Measurements from ENCODE around the gene SIGLEC12.

The SIGLEC12 gene

DNA sequence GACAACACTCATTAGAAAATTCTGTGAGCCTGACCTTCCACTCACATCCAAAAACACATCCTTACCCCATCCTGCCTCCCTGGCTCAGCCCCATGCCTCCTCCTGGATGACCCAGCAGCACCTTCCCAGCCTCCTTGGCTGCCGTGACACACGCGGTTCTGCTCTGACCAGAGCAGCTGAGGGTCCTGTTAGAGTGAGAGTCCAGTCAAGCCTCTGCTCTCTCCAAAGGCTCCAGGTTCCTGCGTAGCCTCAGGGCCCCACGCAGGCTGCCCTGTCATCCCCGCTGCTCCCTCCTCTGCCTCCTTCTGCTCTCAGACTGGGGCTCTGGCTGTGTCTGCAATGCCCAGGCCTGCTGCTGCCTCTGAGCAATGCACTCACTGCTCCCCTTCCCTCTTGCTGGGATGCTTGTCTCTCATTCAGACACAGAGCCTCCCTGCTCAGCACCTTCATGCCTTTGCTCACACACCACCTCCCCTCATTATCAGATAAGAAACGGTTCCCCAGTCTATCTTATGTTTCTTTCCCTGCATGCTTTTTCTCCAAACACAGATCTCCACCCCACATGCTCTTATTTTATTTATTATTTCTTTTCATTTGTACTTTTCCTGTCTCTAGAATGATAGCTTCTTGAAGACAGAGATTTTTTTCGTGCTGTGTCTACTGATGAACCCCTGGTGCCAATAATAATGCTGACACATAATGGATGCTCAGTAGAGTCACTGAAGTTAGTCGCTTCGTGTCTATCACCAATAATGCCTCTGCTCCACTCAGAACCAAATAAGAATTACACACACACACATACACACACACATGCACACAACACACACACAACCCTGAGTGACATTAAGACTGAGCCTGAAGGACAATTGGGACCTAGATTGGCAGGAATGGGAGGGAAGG, 40.1 kb upstream of the SIGLEC12 start:
- Histone ChIP-seq H3K9ac (ENCODE audit: low read depth, low read length) (no peak overlapping the region), H3K36me3 (ENCODE audit: control insufficient read depth, insufficient read depth, low read length) (no peaks in the 10 kb centered on the region), H3K27me3 (ENCODE audit: control insufficient read depth, insufficient read depth, low read length) (peaks cover 6% of the 10 kb centered on the region), H3K4me3 (ENCODE audit: low read depth, low read length) (no peak overlapping the region), H3K9me3 (ENCODE audit: control insufficient read depth, insufficient read depth, low read length) (no peaks in the 10 kb centered on the region), H3K4me1 (ENCODE audit: control insufficient read depth, insufficient read depth, low read length) (no peaks in the 10 kb centered on the region)

DNA sequence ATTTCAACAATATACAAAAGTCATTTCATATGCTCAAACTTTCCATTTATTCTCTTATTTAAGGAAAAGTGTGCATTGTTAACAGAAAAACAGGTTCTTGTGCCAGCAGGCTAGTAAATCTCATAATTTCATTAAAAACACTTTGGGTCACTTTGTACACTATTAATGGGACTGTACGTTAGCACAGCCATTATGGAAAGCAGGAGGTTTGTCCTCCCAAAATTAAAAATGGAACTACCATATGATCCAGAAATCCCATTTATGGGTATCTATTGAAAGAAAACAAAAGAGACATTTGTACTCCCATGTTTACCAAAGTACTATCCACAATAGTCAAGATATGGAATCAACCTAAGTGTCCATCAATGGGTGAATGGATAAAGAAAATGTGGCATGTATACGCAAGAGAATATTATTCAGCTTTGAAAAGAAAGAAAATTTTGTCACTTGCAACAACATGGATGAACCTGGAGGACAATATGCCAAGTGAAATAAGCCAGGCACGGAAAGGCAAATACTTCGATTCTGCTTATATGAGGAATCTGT, 38.3 kb upstream of the SIGLEC12 start:
- no peaks in the 10 kb centered on the region for H3K9me3 ChIP-seq (ENCODE audit: control insufficient read depth, insufficient read depth, low read length)
- peaks cover 3% of the 10 kb centered on the region for H3K27me3 ChIP-seq (ENCODE audit: control insufficient read depth, insufficient read depth, low read length)
- no peak overlapping the region for H3K9ac ChIP-seq (ENCODE audit: low read depth, low read length)
- H3K4me1 ChIP-seq (ENCODE audit: control insufficient read depth, insufficient read depth, low read length) = no peaks in the 10 kb centered on the region
- H3K36me3 ChIP-seq (ENCODE audit: control insufficient read depth, insufficient read depth, low read length) = no peaks in the 10 kb centered on the region
- H3K4me3 ChIP-seq (ENCODE audit: low read depth, low read length) = no peak overlapping the region

DNA sequence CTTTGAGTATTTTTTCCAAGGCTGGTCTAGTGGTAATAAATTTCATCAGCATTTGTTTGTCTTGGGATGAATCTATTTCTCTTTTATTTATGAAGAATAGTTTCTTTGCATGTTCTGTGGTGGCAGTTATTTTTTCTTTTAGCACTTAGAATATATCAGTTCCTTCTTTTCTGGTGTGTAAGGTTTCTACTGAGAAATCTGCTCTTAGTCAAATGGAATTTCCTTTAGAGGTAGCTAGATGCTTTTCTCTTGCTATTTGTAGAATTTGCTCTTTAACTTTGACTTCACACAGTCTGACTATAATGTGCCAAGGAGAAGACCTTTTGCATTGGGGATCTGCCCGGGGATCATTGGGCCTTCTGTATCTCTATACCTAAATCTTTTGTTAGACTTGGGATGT, 33.9 kb upstream of the SIGLEC12 start:
- H3K27me3 ChIP-seq (ENCODE audit: control insufficient read depth, insufficient read depth, low read length) = peaks cover 13% of the 10 kb centered on the region
- H3K4me3 ChIP-seq (ENCODE audit: low read depth, low read length) = no peak overlapping the region
- peaks cover 2% of the 10 kb centered on the region for H3K4me1 ChIP-seq (ENCODE audit: control insufficient read depth, insufficient read depth, low read length)
- H3K9ac ChIP-seq (ENCODE audit: low read depth, low read length) = no peak overlapping the region
- H3K36me3 ChIP-seq (ENCODE audit: control insufficient read depth, insufficient read depth, low read length) = no peaks in the 10 kb centered on the region
- no peaks in the 10 kb centered on the region for H3K9me3 ChIP-seq (ENCODE audit: control insufficient read depth, insufficient read depth, low read length)

DNA sequence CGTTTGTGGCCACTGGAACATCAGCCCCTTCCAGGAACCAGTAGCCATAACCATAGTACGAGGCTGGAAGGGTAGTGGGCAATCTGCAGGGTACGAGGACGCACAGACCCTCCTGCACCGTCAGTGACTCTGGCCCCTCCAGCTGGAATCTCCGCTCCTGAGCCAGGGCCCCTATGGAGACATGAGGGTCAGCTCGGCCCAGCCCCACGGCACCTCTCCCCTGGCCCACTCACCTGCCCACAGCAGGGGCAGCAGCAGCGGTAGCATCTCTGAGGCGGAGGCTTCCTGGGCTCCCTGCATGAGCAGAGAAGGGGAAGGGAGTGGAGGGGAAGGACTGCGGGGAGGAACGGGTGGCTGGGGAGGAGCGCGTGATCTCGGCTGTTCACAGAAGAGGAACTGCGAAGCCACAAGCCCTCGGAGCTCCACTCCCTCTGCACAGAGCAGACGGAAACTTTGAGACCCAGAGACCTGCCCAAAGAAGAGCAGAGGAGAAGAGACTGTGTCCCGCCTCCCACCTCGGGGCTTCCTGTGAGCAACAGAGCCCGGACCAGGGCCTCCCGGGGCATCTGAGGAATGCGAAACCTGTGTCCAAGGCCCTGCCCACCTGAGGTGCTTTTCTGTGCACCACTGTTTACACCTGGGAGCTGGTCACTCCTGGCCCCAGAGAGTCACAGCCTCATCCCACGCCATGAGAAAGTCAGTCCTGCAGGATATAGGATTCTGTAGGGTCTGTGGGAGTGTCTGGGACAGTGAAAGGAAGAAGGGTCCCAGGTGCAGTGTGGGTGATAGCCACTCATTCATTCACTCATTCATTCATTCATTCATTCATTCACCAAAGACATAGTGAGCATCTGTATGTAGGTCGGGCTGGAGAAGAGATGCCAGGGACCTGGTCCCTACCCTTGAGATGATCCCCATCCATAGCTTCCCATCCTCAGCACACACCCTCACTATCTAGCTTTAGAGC, 30.0 kb upstream of the SIGLEC12 start, which contains the start of gene SIGLEC6:
TSS of gene SIGLEC6 (minus strand) at position 322 of the 967 bp plus-strand sequence. CDS start at position 300, 22 bp downstream.
- no peaks in the 10 kb centered on the region for H3K9me3 ChIP-seq (ENCODE audit: control insufficient read depth, insufficient read depth, low read length)
- peaks cover 13% of the 10 kb centered on the region for H3K27me3 ChIP-seq (ENCODE audit: control insufficient read depth, insufficient read depth, low read length)
- H3K4me1 ChIP-seq (ENCODE audit: control insufficient read depth, insufficient read depth, low read length) = peaks cover 2% of the 10 kb centered on the region
- H3K9ac ChIP-seq (ENCODE audit: low read depth, low read length) = no peak within 1 kb of the TSS
- no peak within 1 kb of the TSS for H3K4me3 ChIP-seq (ENCODE audit: low read depth, low read length)
- no peaks in the 10 kb centered on the region for H3K36me3 ChIP-seq (ENCODE audit: control insufficient read depth, insufficient read depth, low read length)

DNA sequence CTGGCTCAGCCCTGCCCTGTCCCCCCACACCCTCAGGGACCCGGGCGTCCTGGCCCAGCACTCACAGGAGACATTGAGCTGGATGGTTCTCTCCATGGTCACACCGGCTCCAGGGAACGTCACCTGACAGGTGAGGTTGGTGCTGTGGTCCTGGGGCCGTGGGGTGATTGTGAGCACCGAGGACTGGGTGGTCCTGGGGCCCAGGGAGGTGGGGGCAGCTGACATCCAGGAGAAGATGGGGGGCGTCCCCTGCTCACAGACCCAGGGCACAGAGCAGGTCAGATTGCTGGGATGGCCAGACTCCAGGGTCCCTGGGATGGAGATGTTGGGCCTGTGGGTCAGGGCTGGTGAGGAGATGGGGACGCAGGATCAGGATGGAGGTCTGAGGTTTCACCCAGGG, 29.0 kb upstream of the SIGLEC12 start:
- Histone ChIP-seq H3K27me3 (ENCODE audit: control insufficient read depth, insufficient read depth, low read length) (peaks cover 13% of the 10 kb centered on the region), H3K9me3 (ENCODE audit: control insufficient read depth, insufficient read depth, low read length) (no peaks in the 10 kb centered on the region), H3K4me3 (ENCODE audit: low read depth, low read length) (no peak overlapping the region), H3K4me1 (ENCODE audit: control insufficient read depth, insufficient read depth, low read length) (peaks cover 2% of the 10 kb centered on the region), H3K36me3 (ENCODE audit: control insufficient read depth, insufficient read depth, low read length) (no peaks in the 10 kb centered on the region), H3K9ac (ENCODE audit: low read depth, low read length) (no peak overlapping the region)

DNA sequence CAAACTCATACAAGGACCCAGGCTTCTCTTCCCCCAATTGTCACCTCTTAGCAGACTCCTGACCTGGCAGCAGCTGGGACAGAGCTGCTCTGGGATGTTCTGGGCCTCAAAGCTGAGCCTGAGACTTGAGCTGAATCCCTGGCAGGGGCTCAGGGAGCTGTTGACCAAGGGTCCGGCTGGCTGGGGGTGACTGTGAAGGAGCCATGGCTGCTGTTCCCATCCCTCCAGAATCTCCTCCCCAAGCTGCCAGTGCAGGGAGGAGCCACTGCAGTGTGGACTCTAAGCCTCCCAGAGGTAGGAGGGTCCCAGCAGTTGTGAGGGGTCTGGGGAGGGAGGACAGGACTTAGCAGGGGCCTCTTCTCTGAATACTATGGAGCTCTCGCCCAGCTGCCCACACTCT, 27.7 kb upstream of the SIGLEC12 start:
- H3K9ac ChIP-seq (ENCODE audit: low read depth, low read length) = no peak overlapping the region
- H3K27me3 ChIP-seq (ENCODE audit: control insufficient read depth, insufficient read depth, low read length) = peaks cover 13% of the 10 kb centered on the region
- H3K36me3 ChIP-seq (ENCODE audit: control insufficient read depth, insufficient read depth, low read length) = no peaks in the 10 kb centered on the region
- H3K4me3 ChIP-seq (ENCODE audit: low read depth, low read length) = no peak overlapping the region
- no peaks in the 10 kb centered on the region for H3K9me3 ChIP-seq (ENCODE audit: control insufficient read depth, insufficient read depth, low read length)
- H3K4me1 ChIP-seq (ENCODE audit: control insufficient read depth, insufficient read depth, low read length) = peaks cover 2% of the 10 kb centered on the region

DNA sequence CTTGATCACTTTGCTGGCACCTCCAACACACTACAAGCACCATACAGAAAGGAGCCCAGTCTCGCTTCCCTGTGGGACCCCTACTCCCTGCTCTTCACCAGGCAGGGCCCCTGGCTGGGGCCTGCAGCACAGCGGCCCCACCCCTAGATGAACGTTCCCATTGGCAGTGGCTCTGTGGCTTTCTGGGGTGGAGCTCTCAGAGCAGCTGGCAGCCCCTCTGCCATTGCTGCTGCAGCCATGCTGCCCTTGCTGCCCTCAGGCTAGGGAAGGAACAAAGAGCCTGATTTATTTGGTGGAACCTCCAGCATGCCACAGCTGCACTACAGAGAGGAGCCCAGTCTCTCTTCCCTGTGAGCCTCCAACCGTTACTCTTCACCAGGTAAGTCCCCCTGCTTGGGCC, 24.1 kb upstream of the SIGLEC12 start:
- Histone ChIP-seq H3K4me3 (ENCODE audit: low read depth, low read length) (no peak overlapping the region), H3K9ac (ENCODE audit: low read depth, low read length) (no peak overlapping the region), H3K27me3 (ENCODE audit: control insufficient read depth, insufficient read depth, low read length) (no peaks in the 10 kb centered on the region), H3K36me3 (ENCODE audit: control insufficient read depth, insufficient read depth, low read length) (no peaks in the 10 kb centered on the region), H3K4me1 (ENCODE audit: control insufficient read depth, insufficient read depth, low read length) (no peaks in the 10 kb centered on the region), H3K9me3 (ENCODE audit: control insufficient read depth, insufficient read depth, low read length) (no peaks in the 10 kb centered on the region)

DNA sequence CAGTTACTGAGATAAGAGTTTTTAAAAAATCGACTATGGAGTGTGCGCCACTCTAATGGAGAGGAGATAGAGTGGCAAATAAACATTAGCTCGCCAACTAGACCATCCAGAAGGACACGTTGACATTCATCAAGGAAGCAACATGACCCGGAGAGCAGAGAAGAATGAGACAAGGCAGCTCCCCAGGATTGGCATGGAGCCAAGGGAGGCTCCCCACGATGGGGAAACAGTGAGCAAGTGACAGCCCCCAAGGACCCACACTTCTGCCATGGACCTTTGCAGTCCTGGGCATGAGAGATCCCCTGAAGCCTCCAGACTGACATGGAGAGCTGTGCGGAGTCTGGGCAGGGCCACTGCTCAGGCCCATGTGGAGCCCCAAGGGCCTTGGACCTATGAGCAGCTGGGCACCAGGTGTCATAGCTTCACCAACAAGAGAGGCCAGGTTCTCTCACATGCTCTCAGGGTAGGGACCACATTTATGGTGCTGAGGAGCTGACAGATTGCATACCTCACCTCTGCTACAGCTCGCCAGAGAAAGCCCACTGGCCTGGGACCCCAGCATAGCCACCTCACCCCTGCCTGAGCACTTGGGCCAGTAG, 23.2 kb upstream of the SIGLEC12 start:
- Histone ChIP-seq H3K4me3 (ENCODE audit: low read depth, low read length) (no peak overlapping the region), H3K4me1 (ENCODE audit: control insufficient read depth, insufficient read depth, low read length) (no peaks in the 10 kb centered on the region), H3K9me3 (ENCODE audit: control insufficient read depth, insufficient read depth, low read length) (no peaks in the 10 kb centered on the region), H3K36me3 (ENCODE audit: control insufficient read depth, insufficient read depth, low read length) (no peaks in the 10 kb centered on the region), H3K27me3 (ENCODE audit: control insufficient read depth, insufficient read depth, low read length) (no peaks in the 10 kb centered on the region), H3K9ac (ENCODE audit: low read depth, low read length) (no peak overlapping the region)

DNA sequence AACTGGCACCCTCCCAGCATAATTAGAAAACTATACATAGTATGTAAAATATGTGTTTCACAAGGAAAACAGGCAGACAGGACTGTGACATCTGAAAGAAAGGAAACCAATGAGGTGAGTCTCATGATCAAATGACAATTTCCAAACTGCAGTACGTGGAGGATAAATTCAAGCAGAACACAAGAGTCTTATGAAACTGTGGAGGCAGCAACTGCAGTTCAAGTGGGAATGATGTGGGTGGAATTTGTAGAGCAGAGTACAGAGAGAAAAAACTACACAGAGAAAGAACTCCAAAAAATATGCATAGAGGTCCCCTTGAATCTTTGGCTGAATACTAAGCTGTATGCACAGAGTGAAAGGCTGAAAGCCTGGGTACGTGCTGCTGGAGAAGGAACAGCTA, 20.2 kb upstream of the SIGLEC12 start:
- Histone ChIP-seq H3K4me3 (ENCODE audit: low read depth, low read length) (no peak overlapping the region), H3K9ac (ENCODE audit: low read depth, low read length) (no peak overlapping the region), H3K4me1 (ENCODE audit: control insufficient read depth, insufficient read depth, low read length) (no peaks in the 10 kb centered on the region), H3K36me3 (ENCODE audit: control insufficient read depth, insufficient read depth, low read length) (no peaks in the 10 kb centered on the region), H3K9me3 (ENCODE audit: control insufficient read depth, insufficient read depth, low read length) (no peaks in the 10 kb centered on the region), H3K27me3 (ENCODE audit: control insufficient read depth, insufficient read depth, low read length) (no peaks in the 10 kb centered on the region)

DNA sequence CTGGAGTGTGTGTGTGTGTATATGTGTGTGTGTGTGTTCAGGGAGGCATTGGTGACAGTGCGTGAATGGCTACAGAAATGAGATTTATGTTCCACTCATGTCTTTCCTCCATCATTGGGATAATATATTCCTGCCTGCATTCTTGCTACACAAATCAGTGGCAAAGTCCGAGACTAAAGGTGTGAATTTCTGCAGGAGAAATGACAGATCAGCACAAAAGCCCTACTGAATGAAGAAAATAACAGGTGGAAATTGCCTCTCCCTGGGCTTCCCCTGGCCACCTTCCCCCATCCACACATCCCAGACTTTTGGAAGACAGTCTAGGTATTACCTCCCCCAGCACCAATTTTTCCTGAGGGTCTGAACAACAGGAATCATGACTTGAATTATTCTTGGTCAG, 19.8 kb upstream of the SIGLEC12 start:
- no peaks in the 10 kb centered on the region for H3K36me3 ChIP-seq (ENCODE audit: control insufficient read depth, insufficient read depth, low read length)
- no peaks in the 10 kb centered on the region for H3K9me3 ChIP-seq (ENCODE audit: control insufficient read depth, insufficient read depth, low read length)
- H3K9ac ChIP-seq (ENCODE audit: low read depth, low read length) = no peak overlapping the region
- H3K4me3 ChIP-seq (ENCODE audit: low read depth, low read length) = no peak overlapping the region
- no peaks in the 10 kb centered on the region for H3K4me1 ChIP-seq (ENCODE audit: control insufficient read depth, insufficient read depth, low read length)
- no peaks in the 10 kb centered on the region for H3K27me3 ChIP-seq (ENCODE audit: control insufficient read depth, insufficient read depth, low read length)

DNA sequence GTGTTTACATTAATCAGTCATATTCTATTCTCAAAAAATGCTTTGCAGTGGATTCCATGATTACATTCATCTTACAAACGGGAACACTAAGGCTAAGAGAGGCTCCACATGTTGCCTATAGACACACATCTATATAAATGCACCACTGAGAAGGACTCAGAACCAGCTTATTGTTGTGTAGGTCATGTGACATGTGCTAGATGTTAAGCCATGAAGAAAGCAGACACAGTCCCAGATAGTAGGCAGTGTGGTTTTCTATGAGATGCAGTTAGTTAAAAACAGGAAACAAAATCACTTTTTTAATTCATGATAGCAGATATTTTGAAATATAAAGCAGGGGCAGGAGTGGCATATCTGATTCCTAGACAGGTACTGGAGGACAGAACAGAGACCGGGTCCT, 19.1 kb upstream of the SIGLEC12 start:
- Histone ChIP-seq H3K9ac (ENCODE audit: low read depth, low read length) (no peak overlapping the region), H3K9me3 (ENCODE audit: control insufficient read depth, insufficient read depth, low read length) (no peaks in the 10 kb centered on the region), H3K36me3 (ENCODE audit: control insufficient read depth, insufficient read depth, low read length) (no peaks in the 10 kb centered on the region), H3K4me1 (ENCODE audit: control insufficient read depth, insufficient read depth, low read length) (no peaks in the 10 kb centered on the region), H3K4me3 (ENCODE audit: low read depth, low read length) (no peak overlapping the region), H3K27me3 (ENCODE audit: control insufficient read depth, insufficient read depth, low read length) (no peaks in the 10 kb centered on the region)
